HEK293 (cell line): Measurements from ENCODE around the gene SERINC1.

Experiments used
- CTCF ChIP-seq: fragments of 450-650 bp; formaldehyde crosslinking; IDR thresholded peaks from 2 replicates; pipeline ENCODE4 v1.5.1; 2016; ENCODE audit warnings: missing biosample characterization, missing genetic modification characterization
- ELK4 ChIP-seq: IDR thresholded peaks from 2 replicates; pipeline ENCODE4 v1.6.1; 2011; ENCODE audit warnings: mild to moderate bottlenecking, low read depth, low read length, borderline replicate concordance
- PATZ1 ChIP-seq: fragments of 450-650 bp; formaldehyde crosslinking; IDR thresholded peaks from 2 replicates; pipeline ENCODE4 v1.5.1; 2016; ENCODE audit warnings: missing biosample characterization, missing genetic modification characterization
- SP2 ChIP-seq: fragments of 450-650 bp; formaldehyde crosslinking; IDR thresholded peaks from 2 replicates; pipeline ENCODE4 v1.5.1; 2016; ENCODE audit warnings: missing biosample characterization, missing genetic modification characterization
- ZNF248 ChIP-seq: fragments of 450-650 bp; formaldehyde crosslinking; IDR thresholded peaks from 2 replicates; pipeline ENCODE4 v1.5.1; 2017; ENCODE audit warnings: missing biosample characterization, missing genetic modification characterization
- ZNF501 ChIP-seq: fragments of 450-650 bp; formaldehyde crosslinking; IDR thresholded peaks from 2 replicates; pipeline ENCODE4 v1.5.1; 2016; ENCODE audit warnings: missing biosample characterization, missing genetic modification characterization
- ZNF513 ChIP-seq: fragments of 450-650 bp; IDR thresholded peaks from 2 replicates; pipeline ENCODE4 v1.5.1; 2018; ENCODE audit warnings: missing biosample characterization, missing genetic modification characterization
- ZNF571 ChIP-seq: fragments of 450-650 bp; formaldehyde crosslinking; IDR thresholded peaks from 2 replicates; pipeline ENCODE4 v1.5.0; 2017; ENCODE audit warnings: missing biosample characterization, missing genetic modification characterization
- ZNF670 ChIP-seq: fragments of 450-650 bp; formaldehyde crosslinking; IDR thresholded peaks from 2 replicates; pipeline ENCODE4 v1.5.1; 2016; ENCODE audit warnings: missing biosample characterization, missing genetic modification characterization, low read depth
- ZNF792 ChIP-seq: fragments of 450-650 bp; formaldehyde crosslinking; IDR thresholded peaks from 2 replicates; pipeline ENCODE4 v1.5.1; 2016; ENCODE audit warnings: missing biosample characterization, missing genetic modification characterization
- TF ChIP-seq, protein P1 (sequence below): fragments of 450-650 bp; formaldehyde crosslinking; IDR thresholded peaks from 2 replicates; pipeline ENCODE4 v1.5.1; 2017; ENCODE audit warnings: missing biosample characterization, missing genetic modification characterization

DNA sequence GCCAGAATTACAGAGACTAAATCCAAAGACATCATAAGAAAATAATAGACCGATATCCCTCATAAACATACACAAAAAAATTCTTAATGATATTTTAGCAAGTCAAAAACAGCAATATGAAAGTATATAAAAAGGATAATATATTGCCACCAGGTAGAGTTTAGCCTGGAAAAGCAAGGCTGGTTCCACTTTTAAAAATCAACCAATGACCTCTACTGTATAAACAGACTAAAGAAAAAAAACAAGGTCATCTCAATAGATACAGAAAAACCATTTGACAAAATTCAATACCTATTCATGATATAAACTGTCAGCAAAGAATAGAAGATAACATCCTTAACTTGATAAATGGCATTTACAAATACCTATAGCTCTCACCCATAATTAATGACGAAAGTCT, 9.7 kb downstream of the SERINC1 start:
- TF ChIP-seq CTCF (tag by site-specific recombination) (no peak), ZNF670 (no peak), ZNF571 (tag by site-specific recombination) (no peak), ZNF792 (tag by site-specific recombination) (no peak), ELK4 (no peak), ZNF248 (tag by site-specific recombination) (no peak), ZNF501 (no peak), SP2 (tag by site-specific recombination) (no peak), PATZ1 (tag by site-specific recombination) (no peak), ZNF513 (tag by site-specific recombination) (no peak)
- TF ChIP-seq, protein P1, sequence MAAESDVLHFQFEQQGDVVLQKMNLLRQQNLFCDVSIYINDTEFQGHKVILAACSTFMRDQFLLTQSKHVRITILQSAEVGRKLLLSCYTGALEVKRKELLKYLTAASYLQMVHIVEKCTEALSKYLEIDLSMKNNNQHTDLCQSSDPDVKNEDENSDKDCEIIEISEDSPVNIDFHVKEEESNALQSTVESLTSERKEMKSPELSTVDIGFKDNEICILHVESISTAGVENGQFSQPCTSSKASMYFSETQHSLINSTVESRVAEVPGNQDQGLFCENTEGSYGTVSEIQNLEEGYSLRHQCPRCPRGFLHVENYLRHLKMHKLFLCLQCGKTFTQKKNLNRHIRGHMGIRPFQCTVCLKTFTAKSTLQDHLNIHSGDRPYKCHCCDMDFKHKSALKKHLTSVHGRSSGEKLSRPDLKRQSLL (tag by site-specific recombination) = no peak
